NCI-H1417 (cell line): ENCODE data around the gene ADK.
A peak's percentile ranks its signal among the peaks of the same experiment; 100 is the strongest.
"Not testable (repeated sequence)": the region's sequence is repeated elsewhere in the genome, so short reads cannot be mapped to it uniquely, and the experiment has no call there.

Experiments used
- DNase-seq, 3 experiments: peaks; one replicate each; lab custom pipeline; 2025; lab: John Stamatoyannopoulos, UW

ADK gene

DNA sequence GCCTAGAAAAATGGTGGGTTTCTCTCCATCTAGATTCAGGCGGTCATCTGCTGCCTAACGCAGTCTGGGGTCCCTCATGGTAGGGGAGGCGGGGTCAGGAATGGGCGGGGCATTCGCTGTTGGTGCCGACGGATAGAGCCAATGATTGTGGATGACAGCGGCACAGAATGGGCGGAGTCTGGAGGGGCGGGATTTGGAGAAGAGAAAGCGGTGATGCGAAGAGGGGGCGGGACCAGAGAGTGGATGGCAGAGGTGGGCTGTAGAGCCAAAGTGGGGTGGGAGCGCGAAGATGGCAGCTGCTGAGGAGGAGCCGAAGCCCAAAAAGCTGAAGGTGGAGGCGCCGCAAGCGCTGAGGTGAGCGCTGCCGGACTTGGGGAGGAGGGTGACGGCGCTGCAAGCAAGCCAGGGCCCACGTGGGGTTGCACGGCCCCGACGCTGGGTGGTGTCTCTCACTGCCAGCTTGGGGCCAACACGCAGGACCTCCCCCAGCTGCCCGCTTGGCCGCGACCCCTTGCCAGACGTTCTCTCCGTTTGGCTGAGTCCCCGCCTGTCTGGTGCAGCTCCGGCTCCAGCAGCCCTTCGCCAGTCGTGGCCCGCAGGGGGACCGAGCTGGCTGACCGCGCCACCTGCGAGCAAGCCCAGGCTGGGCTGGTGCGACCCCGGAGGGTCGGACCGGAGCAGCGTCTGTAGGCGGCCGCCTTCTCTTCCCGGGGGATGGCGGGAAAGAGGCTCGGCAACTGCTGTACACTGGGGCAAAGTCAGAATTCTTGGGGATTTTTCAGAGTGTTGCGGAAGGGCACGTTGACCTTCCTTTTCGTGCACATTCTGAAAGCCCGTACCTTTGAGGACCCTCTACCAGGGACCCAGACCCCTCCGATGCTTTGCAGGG, at the start of gene ADK:
TSS of gene ADK (plus strand) at position 232 of the 889 bp plus-strand sequence. CDS start at position 290, 58 bp downstream.
- peak; percentile 93 to 98 (median 95) for DNase-seq

DNA sequence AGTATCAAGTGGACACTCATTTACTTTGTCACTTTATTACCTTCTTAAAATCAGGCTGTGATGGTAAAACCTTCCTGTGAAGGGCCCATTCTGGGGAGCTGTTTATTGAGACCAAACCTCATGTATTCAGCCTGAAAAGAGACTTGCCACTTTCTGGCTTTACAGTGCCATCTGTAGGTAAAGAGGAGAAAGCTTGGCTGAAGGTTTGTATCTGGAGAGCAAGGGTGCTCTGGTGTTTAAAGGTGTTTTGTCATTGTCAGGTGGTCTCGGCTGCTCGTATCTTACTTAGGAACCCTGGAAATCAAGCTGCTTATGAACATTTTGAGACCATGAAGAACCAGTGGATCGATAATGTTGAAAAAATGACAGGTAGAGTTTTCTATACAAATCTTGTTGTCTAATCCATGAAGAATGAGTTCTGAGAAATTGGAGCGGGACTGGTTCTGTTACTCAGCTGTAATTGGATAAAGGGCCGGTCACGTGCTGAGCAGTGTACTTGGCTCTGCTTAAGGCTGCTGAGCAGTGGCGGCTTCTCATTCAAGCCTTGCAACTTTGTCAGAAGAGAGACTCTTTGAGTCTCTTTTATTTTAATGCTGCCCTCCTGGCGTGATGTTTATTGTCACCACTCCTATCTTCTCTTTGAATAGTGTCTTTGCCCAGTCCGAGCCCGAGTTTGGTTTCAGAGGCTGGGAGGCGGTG, 47.3 kb upstream of the ADK start:
- peak in 1 of 3 experiments; percentile 21 for DNase-seq

DNA sequence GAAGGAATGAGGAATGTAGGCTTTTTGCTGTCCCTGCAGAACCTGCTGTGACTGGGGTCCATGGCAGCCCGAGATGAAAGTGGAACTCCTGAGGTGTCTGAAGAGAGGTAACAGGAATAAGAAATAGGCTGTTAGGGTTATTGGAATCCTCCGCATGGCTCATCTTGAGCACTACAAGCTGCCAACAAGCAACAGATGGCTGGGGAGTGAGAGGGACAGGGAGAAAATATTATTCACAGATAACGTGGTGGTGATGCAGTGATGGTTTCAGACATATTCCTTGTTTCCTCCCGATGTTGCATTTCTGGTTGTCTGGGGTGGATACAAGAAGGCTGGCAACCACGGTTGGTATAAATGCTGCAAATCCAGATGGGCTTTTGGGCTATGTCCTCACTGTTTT, 46.5 kb upstream of the ADK start:
- DNase-seq = no peak

GRCh38 chr10:74104996-74105395, 46.0 kb upstream of the ADK start:
- DNase-seq = no peak

DNA sequence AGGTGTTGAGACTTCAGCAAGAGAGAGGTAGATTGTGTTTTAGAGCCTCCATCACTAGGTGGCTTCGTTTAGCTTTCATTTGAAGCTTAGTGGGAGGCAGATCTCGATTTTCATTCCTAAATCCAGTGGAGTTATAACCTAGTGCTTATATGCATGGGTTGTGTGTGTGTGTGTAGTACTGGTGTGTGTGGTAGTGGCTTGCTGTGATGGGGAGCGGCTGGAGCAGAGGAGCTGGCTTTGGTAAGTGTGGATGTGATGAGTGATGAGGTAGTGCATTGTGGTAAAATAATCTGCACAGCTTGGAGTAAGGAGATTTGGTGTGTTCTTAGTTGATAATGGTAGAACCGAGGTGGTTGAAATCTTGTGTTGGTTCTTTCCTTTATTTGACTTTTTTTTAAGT, 43.6 kb upstream of the ADK start:
- DNase-seq = no peak

- DNase-seq = no peak
Measured at GRCh38 chr10:74109452-74109851, 41.6 kb upstream of the ADK start.

GRCh38 chr10:74110120-74110519, 40.9 kb upstream of the ADK start:
- no peak for DNase-seq

- no peak for DNase-seq
Measured at GRCh38 chr10:74111799-74112198, 39.2 kb upstream of the ADK start.

DNA sequence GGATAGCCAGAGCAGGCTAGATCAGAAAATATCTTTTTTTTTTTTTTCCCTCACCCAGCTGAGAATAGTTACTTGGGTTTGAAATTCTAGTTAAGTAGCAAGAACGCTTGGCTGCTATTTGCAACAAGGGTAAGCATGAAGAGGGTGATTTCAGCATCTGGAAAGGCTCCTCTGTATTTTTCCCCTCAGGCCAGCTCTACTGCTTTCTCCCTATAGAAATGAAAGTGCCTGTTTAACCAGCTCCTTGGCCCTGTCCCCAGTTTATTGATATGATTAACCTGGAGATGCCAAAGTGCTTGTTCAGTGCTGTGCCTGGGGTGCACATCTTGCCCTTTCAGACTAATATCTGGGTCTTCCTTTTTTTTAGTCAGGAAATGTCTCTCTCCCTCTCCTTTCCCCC, 37.5 kb upstream of the ADK start:
- DNase-seq = no peak

DNA sequence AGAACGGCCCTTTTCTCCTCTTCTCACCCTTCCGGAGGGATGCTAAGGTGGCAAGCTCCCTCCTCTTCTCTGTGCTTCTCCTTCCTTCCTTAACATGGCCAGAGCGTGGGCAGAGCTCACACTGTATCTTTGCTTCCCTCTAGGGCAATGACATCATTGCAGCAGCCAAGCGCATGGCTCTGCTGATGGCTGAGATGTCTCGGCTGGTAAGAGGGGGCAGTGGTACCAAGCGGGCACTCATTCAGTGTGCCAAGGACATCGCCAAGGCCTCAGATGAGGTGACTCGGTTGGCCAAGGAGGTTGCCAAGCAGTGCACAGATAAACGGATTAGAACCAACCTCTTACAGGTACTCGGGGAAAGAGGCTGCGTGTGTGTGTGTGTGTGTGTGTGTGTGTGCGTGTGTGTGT, 37.0 kb upstream of the ADK start:
- no peak for DNase-seq

DNA sequence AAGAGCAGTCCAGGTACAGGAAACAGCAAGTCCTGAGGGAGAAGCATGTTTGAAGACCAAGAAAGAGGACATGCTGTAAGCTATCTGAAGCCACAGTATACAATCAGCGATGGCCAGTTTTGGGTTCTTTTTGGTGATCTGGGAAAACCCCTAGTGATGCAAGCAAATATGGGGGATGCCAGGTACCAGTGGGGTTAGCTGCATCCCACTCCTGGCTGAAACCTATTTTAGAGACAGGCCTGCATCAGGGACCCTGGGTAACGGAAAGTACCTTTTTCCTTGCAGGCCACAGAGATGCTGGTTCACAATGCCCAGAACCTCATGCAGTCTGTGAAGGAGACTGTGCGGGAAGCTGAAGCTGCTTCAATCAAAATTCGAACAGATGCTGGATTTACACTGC, 33.3 kb upstream of the ADK start:
- DNase-seq = no peak

DNA sequence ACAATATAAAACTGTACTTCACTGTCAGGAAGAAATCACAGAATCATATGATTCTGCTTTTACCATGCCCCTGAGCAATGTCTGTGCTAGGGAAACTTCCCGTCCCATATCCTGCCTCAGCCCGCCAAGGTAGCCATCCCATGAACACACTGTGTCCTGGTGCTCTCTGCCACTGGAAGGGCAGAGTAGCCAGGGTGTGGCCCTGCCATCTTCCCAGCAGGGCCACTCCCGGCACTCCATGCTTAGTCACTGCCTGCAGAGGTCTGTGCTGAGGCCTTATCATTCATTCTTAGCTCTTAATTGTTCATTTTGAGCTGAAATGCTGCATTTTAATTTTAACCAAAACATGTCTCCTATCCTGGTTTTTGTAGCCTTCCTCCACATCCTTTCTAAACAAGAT, 32.2 kb upstream of the ADK start:
- DNase-seq = no peak

- DNase-seq = no peak
Measured at GRCh38 chr10:74120911-74121310, 30.1 kb upstream of the ADK start.

DNA sequence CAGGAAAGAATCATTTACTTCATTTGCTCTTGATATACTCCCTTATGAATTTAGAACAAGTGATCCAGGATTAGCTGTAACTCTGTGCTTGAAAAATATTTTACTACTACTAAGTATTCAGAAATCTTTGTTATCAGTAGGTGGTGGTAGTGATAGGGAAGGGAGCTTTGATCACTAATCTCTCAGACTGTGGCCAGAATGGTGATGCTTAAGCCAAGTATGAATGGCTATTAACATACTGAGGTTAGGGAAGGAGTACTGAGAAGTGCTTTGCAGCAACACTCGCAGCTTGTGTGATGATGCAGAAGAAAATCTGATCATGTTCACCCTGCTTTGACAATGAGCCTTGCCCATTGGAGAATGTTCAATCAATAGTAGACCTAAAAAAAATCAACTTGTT, 29.7 kb upstream of the ADK start:
- DNase-seq = no peak

DNA sequence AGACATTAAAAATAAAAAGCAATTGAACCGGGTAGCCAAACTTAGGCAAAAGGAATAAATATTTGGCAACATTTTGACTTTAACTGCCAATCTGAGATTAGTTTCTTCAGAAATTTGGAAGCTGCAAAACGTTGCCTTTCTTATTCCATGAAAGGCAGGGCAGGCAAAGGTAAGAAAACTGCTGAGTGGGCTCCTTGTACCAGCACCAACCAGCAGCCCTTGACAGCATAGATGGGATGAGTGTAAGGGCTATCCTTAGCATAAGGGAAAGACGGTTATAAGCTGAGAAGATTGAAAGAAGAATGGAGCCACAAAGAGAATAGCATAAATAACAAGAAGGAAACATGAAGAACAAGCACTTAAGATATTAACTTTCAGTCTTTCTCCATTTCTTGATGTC, 29.0 kb upstream of the ADK start:
- no peak for DNase-seq

DNA sequence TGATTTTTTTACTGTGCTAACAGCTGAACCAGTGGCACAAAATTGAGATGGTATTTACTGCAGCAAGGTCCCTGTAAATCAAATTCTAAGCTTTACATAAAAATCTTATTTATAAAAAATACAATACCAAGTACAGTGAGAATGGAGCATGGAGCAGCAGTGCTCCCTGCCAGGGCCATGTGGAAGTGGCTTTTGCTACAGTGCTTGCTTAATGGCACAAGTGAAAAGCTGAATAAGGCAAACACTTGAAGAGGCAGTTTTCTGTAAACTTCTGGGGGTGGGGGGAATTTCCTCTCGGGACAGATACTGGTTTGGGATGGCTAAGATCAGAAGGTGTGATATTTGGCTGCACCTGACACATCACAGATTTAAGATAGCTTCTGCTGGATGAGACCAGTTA, 27.9 kb upstream of the ADK start:
- no peak for DNase-seq

DNA sequence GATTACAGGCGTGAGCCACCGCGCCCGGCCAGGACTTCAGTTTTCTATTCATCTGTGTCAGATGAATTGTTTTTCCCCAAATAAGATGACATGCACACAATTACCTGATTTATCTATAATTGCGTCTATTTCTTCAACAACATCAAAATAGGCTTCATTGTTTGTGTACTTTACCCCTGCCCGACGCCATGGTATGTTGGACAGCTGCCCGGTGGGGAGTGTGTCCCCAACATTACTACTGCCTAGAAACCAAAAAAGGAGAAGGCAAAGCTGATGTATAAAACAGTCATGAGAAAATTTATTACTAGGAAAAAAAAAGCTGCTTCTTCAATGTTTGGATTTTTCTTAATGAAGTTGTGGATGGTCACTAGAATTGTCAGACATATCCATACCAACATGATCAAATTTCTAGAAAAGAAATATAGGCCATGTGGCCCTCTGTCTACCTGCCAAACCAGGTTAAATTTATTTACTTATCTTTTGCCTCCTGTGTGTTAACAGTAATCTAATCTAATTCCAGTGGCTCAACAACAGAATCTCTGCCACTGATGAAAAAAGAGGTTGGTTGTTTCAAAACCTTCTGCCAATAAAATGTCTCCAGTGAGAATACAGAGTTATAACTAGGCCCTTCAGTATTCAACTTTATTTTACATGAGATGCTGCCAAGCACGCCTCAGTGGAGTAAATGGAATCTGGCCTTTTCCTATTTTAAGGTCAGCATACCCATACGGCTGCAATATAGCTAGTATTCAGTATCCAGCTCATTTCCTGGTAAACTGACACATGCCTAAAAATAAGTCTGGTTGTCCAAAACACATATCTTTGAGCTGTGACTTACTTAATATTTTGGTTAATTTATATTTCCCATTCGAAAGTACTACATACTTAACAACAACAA, 16.8 kb upstream of the ADK start:
- DNase-seq = no peak

DNA sequence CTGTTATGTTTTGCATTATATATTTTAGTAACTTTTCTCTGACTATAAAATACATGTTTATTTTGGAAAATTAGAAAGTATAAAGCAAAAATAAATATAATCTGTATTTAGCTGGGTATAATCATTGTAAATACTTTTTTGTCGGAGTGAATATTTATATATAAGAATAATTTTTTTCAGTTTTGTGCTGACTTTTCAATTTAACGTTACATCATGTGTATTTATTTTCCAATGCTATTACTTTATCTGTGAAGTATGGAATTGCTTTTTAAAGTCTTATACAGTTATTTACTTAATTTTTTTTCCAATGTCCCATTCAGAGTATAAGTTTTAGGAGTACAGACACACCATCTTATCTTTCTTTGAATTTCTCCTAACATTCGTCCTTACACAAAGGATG, 15.6 kb upstream of the ADK start:
- DNase-seq = no peak

GRCh38 chr10:74137992-74138391, 13.0 kb upstream of the ADK start:
- no peak for DNase-seq

DNA sequence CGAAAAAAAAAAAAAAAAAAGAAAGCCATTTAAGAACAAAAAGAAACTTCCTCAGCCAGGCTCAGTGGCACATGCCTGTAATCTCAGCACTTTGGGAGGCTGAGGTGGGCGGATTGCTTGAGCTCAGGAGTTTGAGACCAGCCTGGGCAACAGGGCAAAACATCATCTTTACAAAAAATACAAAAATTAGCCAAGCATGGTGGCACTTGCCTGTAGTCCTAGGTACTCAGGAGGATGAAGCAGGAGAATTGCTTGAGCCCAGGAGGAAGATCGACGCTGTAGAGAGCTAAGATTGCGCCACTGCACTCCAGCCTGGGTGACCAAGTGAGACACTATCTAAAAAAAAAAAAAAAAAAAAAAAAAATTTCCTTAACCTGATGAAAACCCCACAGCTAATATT, 12.4 kb upstream of the ADK start:
- DNase-seq = not testable (repeated sequence)

GRCh38 chr10:74139981-74140380, 11.0 kb upstream of the ADK start:
- no peak for DNase-seq

DNA sequence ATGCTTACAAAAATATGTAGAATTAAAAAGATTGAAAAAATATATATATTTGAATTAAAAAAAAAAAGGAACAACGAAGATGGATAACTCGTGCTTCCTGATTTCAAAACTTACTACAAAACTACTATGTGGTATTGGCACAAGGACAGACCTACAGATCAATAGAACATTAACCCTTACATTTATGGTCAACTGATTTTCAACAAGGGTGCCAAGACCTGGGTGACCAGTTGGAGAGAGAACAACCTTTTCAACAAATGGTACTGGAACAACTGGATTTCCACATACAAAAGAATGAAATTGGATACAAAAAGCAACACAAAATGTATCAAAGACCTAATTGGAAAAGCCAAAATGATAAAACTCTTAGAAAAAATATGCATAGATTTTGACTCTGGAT, 10.5 kb upstream of the ADK start:
- no peak for DNase-seq
